GM13976 (cell line): ENCODE results near the gene CCL11.

Experiments
- DNase-seq: peaks from one replicate; pipeline ENCODE4 v3.0.0; 2012; ENCODE audit warnings: low spot score
- in situ Hi-C: fragments of 300-500 bp; cut with MboI; formaldehyde crosslinking; loops from one replicate; pipeline ENCODE4 v1.12.0; 2022; ENCODE audit warnings: low sequenced_read_pairs, mixed read lengths, inconsistent platforms; ENCODE audit not compliant: unreplicated experiment
- TF ChIP-seq, protein P1 (sequence below): IDR thresholded peaks from 2 replicates; pipeline ENCODE4 v1.5.1; 2012; ENCODE audit warnings: borderline replicate concordance, mild to moderate bottlenecking; ENCODE audit not compliant: insufficient read depth; ENCODE audit errors: extremely low read depth, missing control alignments, control extremely low read depth

The CCL11 gene

DNA sequence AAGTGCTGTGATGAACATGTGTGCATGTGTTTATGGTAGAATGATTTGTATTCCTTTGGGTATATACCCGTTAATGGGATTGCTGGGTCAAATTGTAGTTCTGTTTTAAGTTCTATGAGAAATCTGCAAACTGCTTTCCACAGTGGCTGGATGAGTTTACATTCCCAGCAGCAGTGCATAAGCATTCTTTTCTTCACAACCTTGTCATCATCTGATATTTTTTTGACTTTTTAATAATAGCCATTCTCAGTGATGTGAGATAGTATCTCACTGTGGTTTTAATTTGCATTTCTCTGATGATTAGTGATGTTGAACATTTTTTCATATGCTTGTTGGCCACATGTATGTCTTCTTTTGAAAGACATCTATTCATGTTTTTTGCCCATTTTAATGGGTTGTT, 52.2 kb downstream of the CCL11 start:
- in situ Hi-C loops = no loop called here
- TF ChIP-seq, protein P1, sequence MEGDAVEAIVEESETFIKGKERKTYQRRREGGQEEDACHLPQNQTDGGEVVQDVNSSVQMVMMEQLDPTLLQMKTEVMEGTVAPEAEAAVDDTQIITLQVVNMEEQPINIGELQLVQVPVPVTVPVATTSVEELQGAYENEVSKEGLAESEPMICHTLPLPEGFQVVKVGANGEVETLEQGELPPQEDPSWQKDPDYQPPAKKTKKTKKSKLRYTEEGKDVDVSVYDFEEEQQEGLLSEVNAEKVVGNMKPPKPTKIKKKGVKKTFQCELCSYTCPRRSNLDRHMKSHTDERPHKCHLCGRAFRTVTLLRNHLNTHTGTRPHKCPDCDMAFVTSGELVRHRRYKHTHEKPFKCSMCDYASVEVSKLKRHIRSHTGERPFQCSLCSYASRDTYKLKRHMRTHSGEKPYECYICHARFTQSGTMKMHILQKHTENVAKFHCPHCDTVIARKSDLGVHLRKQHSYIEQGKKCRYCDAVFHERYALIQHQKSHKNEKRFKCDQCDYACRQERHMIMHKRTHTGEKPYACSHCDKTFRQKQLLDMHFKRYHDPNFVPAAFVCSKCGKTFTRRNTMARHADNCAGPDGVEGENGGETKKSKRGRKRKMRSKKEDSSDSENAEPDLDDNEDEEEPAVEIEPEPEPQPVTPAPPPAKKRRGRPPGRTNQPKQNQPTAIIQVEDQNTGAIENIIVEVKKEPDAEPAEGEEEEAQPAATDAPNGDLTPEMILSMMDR = no peak
- DNase-seq = no peak
